H1 (cell line): ENCODE results near the gene EEPD1. TPM values are rescaled to one million over a fixed set of nuclear protein-coding genes. Genes with fewer than 3 reads are reported as not detected.

Experiments
- CTCF ChIA-PET: fragments of 300-600 bp; sonication (Branson Sonifier 250); formaldehyde crosslinking; loops from one replicate; lab custom pipeline; 2021; ENCODE audit not compliant: partially characterized antibody; lab: Charles Lee
- POLR2A ChIA-PET: fragments of 300-600 bp; sonication (Branson Sonifier 250); formaldehyde crosslinking; loops from one replicate; lab custom pipeline; 2021; ENCODE audit warnings: inconsistent platforms; ENCODE audit not compliant: partially characterized antibody; lab: Charles Lee
- DNase-seq, 2 experiments: peaks; one replicate each; pipeline versions ENCODE4 v3.0.0 to v3.0.0-alpha.2; 2010 to 2022; ENCODE audit warnings: low spot score in 2 of 2, low read depth in 1 of 2, mixed read lengths in 1 of 2
- FAIRE-seq: peaks from 2 replicates; lab custom pipeline; 2011; peaks lifted over from hg19 to GRCh38; lab: Jason Lieb, UNC
- H2AFZ ChIP-seq: 2 replicates; pipeline ENCODE4 v1.8.1; 2012; ENCODE audit warnings: low read length, inconsistent platforms
- H2AK5ac ChIP-seq: 2 replicates; pipeline ENCODE4 v1.6.1; 2013; ENCODE audit warnings: low read depth, low read length
- H2BK120ac ChIP-seq: replicated peaks from 2 replicates; pipeline ENCODE3; 2013; ENCODE audit warnings: low read depth, low read length, inconsistent platforms
- H2BK12ac ChIP-seq: 2 replicates; pipeline ENCODE4 v1.6.1; 2013; ENCODE audit warnings: low read depth, low read length
- H2BK15ac ChIP-seq: 2 replicates; pipeline ENCODE4 v1.6.1; 2013; ENCODE audit warnings: low read length
- H2BK20ac ChIP-seq: 2 replicates; pipeline ENCODE4 v1.6.1; 2013; ENCODE audit warnings: low read length
- H2BK5ac ChIP-seq: 2 replicates; pipeline ENCODE4 v1.6.1; 2013; ENCODE audit warnings: low read depth, low read length
- H3K14ac ChIP-seq: 2 replicates; pipeline ENCODE4 v1.6.1; 2013; ENCODE audit warnings: inconsistent platforms; ENCODE audit not compliant: insufficient read length
- H3K18ac ChIP-seq: 2 replicates; pipeline ENCODE4 v1.6.1; 2013; ENCODE audit warnings: low read length; ENCODE audit errors: extremely low read depth
- H3K23ac ChIP-seq: 2 replicates; pipeline ENCODE4 v1.6.1; 2013; ENCODE audit warnings: inconsistent platforms; ENCODE audit not compliant: insufficient read length
- H3K23me2 ChIP-seq: 2 replicates; pipeline ENCODE4 v1.6.1; 2013; ENCODE audit warnings: low read depth, low read length
- H3K27ac ChIP-seq: 2 replicates; pipeline ENCODE4 v1.6.1; 2011; ENCODE audit warnings: low read depth, low read length, inconsistent platforms
- H3K27me3 ChIP-seq, 4 experiments: replicated peaks in 1 of 4; 1 replicate in 1 of 4; 2 replicates in 3 of 4; pipeline versions ENCODE4 v1.6.1 to v1.8.1; 2011 to 2013; ENCODE audit warnings: low read length in 3 of 4, mild to moderate bottlenecking in 3 of 4, inconsistent platforms in 2 of 4, mixed read lengths in 2 of 4, moderate library complexity in 1 of 4; ENCODE audit not compliant: control insufficient read depth in 3 of 4, insufficient read depth in 3 of 4; ENCODE audit errors: extremely low read depth in 1 of 4
- H3K36me3 ChIP-seq, 4 experiments: 2 replicates each; pipeline versions ENCODE4 v1.6.1 to v1.8.1; 2011 to 2013; ENCODE audit warnings: mild to moderate bottlenecking in 4 of 4, low read length in 3 of 4, moderate library complexity in 2 of 4, control low read depth in 1 of 4, inconsistent platforms in 1 of 4; ENCODE audit not compliant: insufficient read depth in 4 of 4, control insufficient read depth in 2 of 4
- H3K4ac ChIP-seq: replicated peaks from 2 replicates; pipeline ENCODE3; 2013; ENCODE audit warnings: low read length, low read depth, mixed read lengths, inconsistent platforms; ENCODE audit not compliant: insufficient read length
- H3K4me1 ChIP-seq, 4 experiments: replicated peaks in 1 of 4; 1 replicate in 1 of 4; 2 replicates in 3 of 4; pipeline versions ENCODE4 v1.6.1 to v1.8.1; 2011 to 2013; ENCODE audit warnings: low read length in 3 of 4, inconsistent platforms in 2 of 4, mixed read lengths in 1 of 4; ENCODE audit not compliant: insufficient read depth in 4 of 4, control insufficient read depth in 3 of 4
- H3K4me2 ChIP-seq, 2 experiments: 2 replicates each; pipeline versions ENCODE4 v1.6.1 to v1.8.1; 2011 to 2013; ENCODE audit warnings: low read depth in 2 of 2, low read length in 2 of 2, control low read depth in 1 of 2, inconsistent platforms in 1 of 2, mild to moderate bottlenecking in 1 of 2; ENCODE audit not compliant: insufficient read depth in 1 of 2
- H3K4me3 ChIP-seq, 4 experiments: fragments of 200-600, 300-600 bp in 1 of 4; sonication (generic), shearing (Covaris generic), sonication (Bioruptor Twin) in 1 of 4; 2 replicates each; pipeline versions ENCODE4 v1.5.1 to v1.8.1; 2011 to 2016; ENCODE audit warnings: low read length in 4 of 4, low read depth in 3 of 4, control low read depth in 2 of 4, inconsistent platforms in 2 of 4, mild to moderate bottlenecking in 2 of 4, mixed read lengths in 1 of 4, moderate library complexity in 1 of 4; ENCODE audit not compliant: insufficient read depth in 2 of 4; ENCODE audit errors: extremely low read depth in 1 of 4
- H3K56ac ChIP-seq: replicated peaks from 2 replicates; pipeline ENCODE3; 2013; ENCODE audit warnings: low read depth, mild to moderate bottlenecking, mixed read lengths, low read length, inconsistent platforms; ENCODE audit not compliant: insufficient read length
- H3K79me1 ChIP-seq: 2 replicates; pipeline ENCODE4 v1.6.1; 2013; ENCODE audit warnings: low read depth, low read length, control low read depth
- H3K79me2 ChIP-seq, 2 experiments: 2 replicates each; pipeline versions ENCODE4 v1.6.1 to v1.8.1; 2012 to 2013; ENCODE audit warnings: low read length in 2 of 2, mild to moderate bottlenecking in 2 of 2, inconsistent platforms in 1 of 2; ENCODE audit not compliant: insufficient read depth in 2 of 2, control insufficient read depth in 1 of 2
- H3K9ac ChIP-seq, 4 experiments: replicated peaks in 1 of 4; 1 replicate in 1 of 4; 2 replicates in 3 of 4; pipeline versions ENCODE4 v1.6.1 to v1.8.1; 2011 to 2013; ENCODE audit warnings: low read depth in 3 of 4, low read length in 3 of 4, control low read depth in 2 of 4, mild to moderate bottlenecking in 2 of 4, moderate library complexity in 2 of 4, inconsistent platforms in 1 of 4; ENCODE audit errors: extremely low read depth in 1 of 4
- H3K9me3 ChIP-seq, 2 experiments: 2 replicates each; pipeline versions ENCODE4 v1.6.1 to v1.8.1; 2012 to 2013; ENCODE audit warnings: mild to moderate bottlenecking in 2 of 2, moderate library complexity in 2 of 2, control low read depth in 1 of 2, inconsistent platforms in 1 of 2, low read depth in 1 of 2, low read length in 1 of 2, mixed read lengths in 1 of 2; ENCODE audit not compliant: insufficient read depth in 2 of 2
- H4K20me1 ChIP-seq, 2 experiments: replicated peaks in 1 of 2; 2 replicates each; pipeline versions ENCODE3 to v1.8.1; 2011 to 2013; ENCODE audit warnings: inconsistent platforms in 2 of 2, low read length in 2 of 2, mild to moderate bottlenecking in 1 of 2; ENCODE audit not compliant: insufficient read depth in 2 of 2, control insufficient read depth in 1 of 2
- H4K5ac ChIP-seq: 2 replicates; pipeline ENCODE4 v1.6.1; 2013; ENCODE audit warnings: low read length, low read depth, mixed read lengths, inconsistent platforms; ENCODE audit not compliant: insufficient read length
- H4K8ac ChIP-seq: 2 replicates; pipeline ENCODE4 v1.8.0; 2013; ENCODE audit warnings: mild to moderate bottlenecking, moderate library complexity, low read length, inconsistent platforms; ENCODE audit not compliant: insufficient read depth; ENCODE audit errors: extremely low read depth
- H4K91ac ChIP-seq: replicated peaks from 2 replicates; pipeline ENCODE3; 2013; ENCODE audit warnings: low read length, mixed read lengths, inconsistent platforms; ENCODE audit not compliant: insufficient read length
- BACH1 ChIP-seq: IDR thresholded peaks from 2 replicates; pipeline ENCODE4 v1.6.1; 2012; ENCODE audit warnings: low read length, improper control_type of control experiment
- CBX5 ChIP-seq: fragments of 300-800, 300-1000 bp; sonication (generic); IDR thresholded peaks from 2 replicates; pipeline ENCODE4 v1.7.1; 2016; ENCODE audit warnings: antibody characterized with exemption, low read length, low read depth
- CHD2 ChIP-seq: IDR thresholded peaks from 2 replicates; pipeline ENCODE4 v1.6.1; 2012; ENCODE audit warnings: low read length, improper control_type of control experiment
- CREB1 ChIP-seq: IDR thresholded peaks from 2 replicates; pipeline ENCODE4 v1.6.1; 2012; ENCODE audit warnings: inconsistent platforms
- EZH2 ChIP-seq: fragments of 200-600 bp; sonication (generic); IDR thresholded peaks from 2 replicates; pipeline ENCODE4 v1.7.1; 2012; ENCODE audit warnings: low read depth, mild to moderate bottlenecking, moderate library complexity, low read length, inconsistent platforms; ENCODE audit not compliant: severe bottlenecking
- FOSL1 ChIP-seq: IDR thresholded peaks from 2 replicates; pipeline ENCODE4 v1.6.1; 2011; ENCODE audit warnings: mild to moderate bottlenecking, low read depth, low read length, moderate library complexity; ENCODE audit not compliant: insufficient read depth
- KDM5A ChIP-seq: fragments of 200-600 bp; IDR thresholded peaks from 2 replicates; pipeline ENCODE4 v1.7.1; 2012; ENCODE audit warnings: mild to moderate bottlenecking, low read length, inconsistent platforms, mixed read lengths
- NANOG ChIP-seq: IDR thresholded peaks from 2 replicates; pipeline ENCODE4 v1.6.1; 2011; ENCODE audit warnings: low read length, low read depth, mild to moderate bottlenecking, inconsistent platforms; ENCODE audit not compliant: insufficient read depth, poor library complexity, severe bottlenecking
- PHF8 ChIP-seq: fragments of 200-600 bp; sonication (generic); conservative IDR thresholded peaks from 2 replicates; pipeline ENCODE4 v1.7.1; 2012; ENCODE audit warnings: low read depth, mild to moderate bottlenecking, inconsistent platforms, low read length, moderate library complexity
- POLR2AphosphoS5 ChIP-seq: IDR thresholded peaks from 2 replicates; pipeline ENCODE4 v1.6.1; 2011; ENCODE audit warnings: low read depth, low read length
- RXRA ChIP-seq: IDR thresholded peaks from 2 replicates; pipeline ENCODE4 v1.6.1; 2011; ENCODE audit warnings: low read depth, mild to moderate bottlenecking, low read length, moderate library complexity; ENCODE audit not compliant: insufficient read depth
- SIN3A ChIP-seq, 2 experiments: IDR thresholded peaks in 1 of 2; conservative IDR thresholded peaks in 1 of 2; 2 replicates each; pipeline ENCODE4 v1.6.1; 2011 to 2012; ENCODE audit warnings: low read length in 2 of 2, improper control_type of control experiment in 1 of 2, low read depth in 1 of 2, mild to moderate bottlenecking in 1 of 2
- TAF1 ChIP-seq: IDR thresholded peaks from 2 replicates; pipeline ENCODE4 v1.6.1; 2011; ENCODE audit warnings: mild to moderate bottlenecking, low read depth, low read length
- TBP ChIP-seq: IDR thresholded peaks from 2 replicates; pipeline ENCODE4 v1.6.1; 2011; ENCODE audit warnings: low read depth, low read length, improper control_type of control experiment
- WGBS, 2 experiments: shearing (Covaris generic) in 1 of 2; methylation state at CpG; one replicate each; pipeline versions ENCODE4 v1.1.6 to v1.1.7; 2013 to 2015; ENCODE audit warnings: low lambda C conversion rate in 2 of 2, mixed read lengths in 2 of 2, inconsistent platforms in 1 of 2, low coverage in 1 of 2, missing lambda C conversion rate in 1 of 2; ENCODE audit not compliant: insufficient replicate concordance in 2 of 2, insufficient coverage in 1 of 2, insufficient read length in 1 of 2; ENCODE audit errors: extremely low coverage in 1 of 2, missing lambda C conversion rate in 1 of 2; 5-methylcytosine and 5-hydroxymethylcytosine counted together
- polyA plus RNA-seq, 7 experiments: library from polyadenylated mRNA; depleted of rRNA in 3 of 7; stranded (reverse) in 5 of 7; unstranded in 2 of 7; fragments of >200 nt in 5 of 7; fragments of 200-250 nt in 2 of 7; gene quantifications; 1 replicate in 5 of 7; 2 replicates in 1 of 7; 4 replicates in 1 of 7; pipeline versions ENCODE4 v1.2.1 to v1.2.3, GENCODE V29; 2011 to 2013; ENCODE audit warnings: missing spikeins in 2 of 7, mixed read lengths in 2 of 7
- total RNA-seq: library from RNA; stranded (reverse); fragmentation: NEBNext Ultra II Directional; extraction: Animal tissue kit (Norgen Biotek cat#: 25700); gene quantifications from 2 replicates; pipeline ENCODE4 v1.2.1, GENCODE V29; 2021

EEPD1 gene
- total and polyA plus RNA-seq, 2 of the 8 experiments (the other 6 are each of a cell fraction or from before 2014, with no cell fraction given), result 3.1 to 7.8 TPM

GRCh38 chr7:36171503-36171902 lies 18.4 kb downstream of the EEPD1 start:
- H2BK20ac ChIP-seq, result no peak overlapping the region
- no peak overlapping the region for H2BK12ac ChIP-seq
- no peaks in the 10 kb centered on the region for H3K79me1 ChIP-seq
- no peak overlapping the region for H3K18ac ChIP-seq
- no peaks in the 10 kb centered on the region for H3K79me2 ChIP-seq
- no peak overlapping the region for H3K27ac ChIP-seq
- no peaks in the 10 kb centered on the region; a peak in 1 of 4 replicates for H3K9me3 ChIP-seq
- ChIA-PET CTCF (interaction anchor here (0.6 kb wide), 1 partner anchor 165 kb away, joined by 3 read pairs; no protein-coding TSS in a partner anchor), POLR2A (no interaction called here)
- no peak overlapping the region for H2BK15ac ChIP-seq
- no peak overlapping the region for H4K5ac ChIP-seq
- no peak overlapping the region for H3K9ac ChIP-seq
- H3K36me3 ChIP-seq, result no peaks in the 10 kb centered on the region
- H3K4ac ChIP-seq, result no peak overlapping the region
- H2BK120ac ChIP-seq, result no peak overlapping the region
- no peak for TF ChIP-seq CREB1
- no peak for TF ChIP-seq BACH1
- no peak for TF ChIP-seq KDM5A
- TF ChIP-seq NANOG, result no peak
- no peak for TF ChIP-seq PHF8
- TF ChIP-seq POLR2AphosphoS5, result no peak
- no peak for TF ChIP-seq EZH2
- no peak for TF ChIP-seq SIN3A (conservative IDR thresholded peaks at IDR 0.05 in 1 of 2, IDR thresholded peaks at IDR 0.05 in 1 of 2; ENCODE audit: low read depth in 1 of 2, low read length in 2 of 2)
- TF ChIP-seq CHD2, result no peak
- TF ChIP-seq FOSL1, result no peak
- no peak for TF ChIP-seq TBP
- TF ChIP-seq RXRA, result no peak
- TF ChIP-seq CBX5, result no peak
- TF ChIP-seq TAF1, result no peak
- no peak overlapping the region for H3K14ac ChIP-seq
- WGBS, 2 experiments, result 65% methylated on average over 2 of the region's 2 CpGs; no CpG with 5 or more reads in 1 of the 2 experiments
- no peak overlapping the region for H2BK5ac ChIP-seq
- no peaks in the 10 kb centered on the region for H3K27me3 ChIP-seq
- DNase-seq (no peak), FAIRE-seq (no peak)
- H2AK5ac ChIP-seq, result no peak overlapping the region
- H3K56ac ChIP-seq, result no peak overlapping the region
- no peak overlapping the region for H3K4me2 ChIP-seq
- H3K23me2 ChIP-seq, result no peaks in the 10 kb centered on the region
- no peak overlapping the region for H4K8ac ChIP-seq
- H4K20me1 ChIP-seq, result no peaks in the 10 kb centered on the region
- no peak overlapping the region for H3K4me3 ChIP-seq
- H4K91ac ChIP-seq, result no peak overlapping the region
- no peak overlapping the region for H3K23ac ChIP-seq
- no peak overlapping the region for H2AFZ ChIP-seq
- H3K4me1 ChIP-seq, result no peaks in the 10 kb centered on the region
